Stimulated activated CD4-positive, alpha-beta T cell treated with anti-CD3 and anti-CD28 coated beads, Interleukin-1b, Interleukin-23, amount 100 ng/mL, for 48 hours (primary cell): ENCODE measurements around the gene UBALD1.

Experiments
- DNase-seq: peaks from one replicate; pipeline ENCODE4 v3.0.0-alpha.2; 2020

Gene UBALD1

DNA sequence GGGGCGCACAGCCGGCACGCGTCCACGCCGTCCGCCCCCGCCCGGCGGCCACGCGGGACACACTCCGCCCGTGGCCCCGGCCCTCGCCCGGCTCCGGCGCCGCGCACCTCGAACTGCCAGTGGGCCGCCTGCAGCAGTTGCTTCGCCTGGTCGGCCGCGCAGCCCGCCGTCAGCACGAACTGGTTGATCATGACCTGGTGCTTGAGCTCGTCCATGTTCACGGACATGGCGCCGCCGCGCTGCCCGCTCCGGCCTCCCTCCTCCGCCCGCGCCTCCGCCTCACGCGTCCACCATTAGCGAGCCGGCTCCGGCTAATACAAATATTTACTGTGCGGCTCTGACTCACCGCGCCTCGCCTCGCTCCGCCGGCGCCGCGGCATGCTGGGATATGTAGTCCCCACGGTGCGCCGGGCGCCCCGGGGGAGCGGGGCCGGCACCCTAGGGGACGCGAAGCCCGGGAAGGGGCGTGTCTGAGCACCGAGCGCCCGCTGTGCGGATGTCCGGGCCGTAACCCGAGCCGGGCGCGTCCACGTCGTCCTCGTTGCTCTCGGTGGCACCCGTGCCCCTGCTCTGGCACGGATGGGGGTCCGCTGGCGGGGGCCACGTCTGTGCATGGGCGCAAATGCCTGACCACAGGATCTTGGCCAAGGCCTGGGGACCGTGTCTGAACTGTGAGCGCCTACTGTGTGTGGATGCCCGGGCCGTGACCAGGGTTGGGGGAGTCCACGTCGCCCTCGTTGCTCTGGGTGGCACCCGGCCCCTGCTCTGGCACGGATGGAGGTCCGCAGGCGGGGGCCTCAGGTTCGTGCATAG is at the start of gene UBALD1:
Gene UBALD1, minus strand, starts transcription at position 318 of the 813 bp plus-strand sequence. Its CDS starts 91 bp downstream, at position 227.
- DNase-seq = peak; percentile 81

DNA sequence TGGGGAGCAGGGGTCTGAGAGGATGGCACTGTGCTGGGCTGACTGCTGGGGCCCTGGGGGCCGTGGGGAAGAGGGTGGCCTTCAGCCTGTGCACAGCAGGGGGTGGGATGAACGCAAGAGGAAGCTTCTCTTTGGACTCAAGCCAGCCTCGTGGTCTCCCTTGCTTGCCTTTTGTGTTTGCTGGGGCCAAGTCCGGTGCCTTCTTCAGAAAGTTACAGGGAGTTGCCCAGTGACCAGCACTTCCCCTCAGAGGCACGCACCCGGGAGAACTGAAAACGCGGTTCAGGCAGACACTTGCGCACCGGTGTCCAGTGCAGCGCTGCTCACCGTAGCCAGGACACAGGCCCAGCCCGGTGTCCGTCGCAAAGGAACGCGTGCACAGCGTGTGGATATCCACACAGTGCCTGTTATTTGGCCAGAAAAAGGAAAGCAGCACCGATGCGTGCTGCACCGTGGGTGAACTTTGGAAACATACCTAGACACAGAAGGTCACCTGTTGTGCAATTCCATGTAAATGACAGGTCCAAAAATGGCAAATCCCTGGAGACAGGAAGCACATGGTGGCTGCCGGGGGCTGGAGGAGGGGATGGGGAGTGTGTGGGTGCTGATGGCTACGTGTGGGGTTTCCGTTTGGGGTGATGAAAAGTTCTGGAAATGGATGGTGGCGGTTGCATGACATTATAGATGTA is 49.2 kb upstream of the UBALD1 start:
- no peak for DNase-seq

DNA sequence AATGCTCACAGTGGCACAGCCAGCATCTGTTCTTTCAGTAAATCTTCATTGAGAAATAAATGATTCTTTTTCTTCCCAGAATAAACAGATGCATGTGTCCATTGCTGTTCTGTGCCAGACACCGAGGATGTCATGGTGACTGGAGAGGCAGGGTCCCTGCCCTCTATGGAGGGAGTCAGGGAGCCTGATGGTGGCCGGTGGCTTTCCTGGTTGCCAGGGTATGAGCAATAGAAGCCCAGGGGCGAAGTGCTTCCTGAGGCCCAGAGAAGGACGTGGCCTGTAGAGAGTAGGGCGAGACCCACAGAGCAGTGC is 48.7 kb upstream of the UBALD1 start:
- no peak for DNase-seq

DNA sequence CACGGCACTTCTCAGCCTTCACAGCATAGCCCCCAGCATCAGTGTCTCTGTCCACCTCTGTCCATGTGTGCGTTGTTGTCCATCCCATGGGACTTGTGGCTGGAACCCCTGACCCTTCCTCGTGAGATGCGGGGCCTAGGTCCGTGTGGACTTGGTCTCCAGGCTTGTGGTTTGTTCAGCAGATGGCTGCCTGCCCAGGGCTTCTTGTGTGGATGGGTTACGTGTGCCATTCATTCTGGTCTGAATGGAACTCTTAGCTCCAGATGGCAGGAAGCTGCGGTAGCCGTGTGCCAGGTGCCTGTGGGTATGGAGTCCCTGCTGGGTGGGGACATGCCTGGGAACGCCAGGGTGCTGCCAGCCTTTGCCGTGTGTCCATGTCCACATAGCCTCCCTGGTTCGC is 47.0 kb upstream of the UBALD1 start:
- no peak for DNase-seq

DNA sequence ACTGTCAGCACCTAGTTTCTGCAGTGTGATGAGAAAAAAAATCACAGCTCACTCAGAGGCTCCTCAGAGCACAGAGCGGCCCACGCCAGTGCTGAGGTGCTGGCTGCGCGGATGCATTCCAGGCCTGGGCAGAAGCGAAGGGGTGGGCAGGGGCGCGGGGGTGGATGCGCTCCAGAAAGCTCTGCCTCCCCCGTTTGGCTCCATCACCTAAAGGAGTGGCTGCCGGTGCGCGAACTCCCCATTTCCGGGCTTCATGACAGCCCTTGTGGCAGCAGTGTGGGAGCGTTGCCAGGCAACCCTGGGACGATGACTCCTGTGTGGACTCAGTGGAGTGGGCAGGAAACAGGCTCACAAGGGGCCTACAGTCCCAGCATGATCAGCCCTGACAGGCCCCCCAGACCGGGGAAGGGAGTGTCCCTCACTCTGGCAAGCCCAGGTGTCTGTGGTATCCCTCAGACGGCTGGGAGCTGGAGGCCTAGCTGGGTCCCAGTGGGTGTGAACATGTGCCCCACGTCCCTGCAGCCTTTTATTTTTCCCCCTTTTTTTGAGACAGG is 45.8 kb upstream of the UBALD1 start:
- DNase-seq = peak; percentile 71

DNA sequence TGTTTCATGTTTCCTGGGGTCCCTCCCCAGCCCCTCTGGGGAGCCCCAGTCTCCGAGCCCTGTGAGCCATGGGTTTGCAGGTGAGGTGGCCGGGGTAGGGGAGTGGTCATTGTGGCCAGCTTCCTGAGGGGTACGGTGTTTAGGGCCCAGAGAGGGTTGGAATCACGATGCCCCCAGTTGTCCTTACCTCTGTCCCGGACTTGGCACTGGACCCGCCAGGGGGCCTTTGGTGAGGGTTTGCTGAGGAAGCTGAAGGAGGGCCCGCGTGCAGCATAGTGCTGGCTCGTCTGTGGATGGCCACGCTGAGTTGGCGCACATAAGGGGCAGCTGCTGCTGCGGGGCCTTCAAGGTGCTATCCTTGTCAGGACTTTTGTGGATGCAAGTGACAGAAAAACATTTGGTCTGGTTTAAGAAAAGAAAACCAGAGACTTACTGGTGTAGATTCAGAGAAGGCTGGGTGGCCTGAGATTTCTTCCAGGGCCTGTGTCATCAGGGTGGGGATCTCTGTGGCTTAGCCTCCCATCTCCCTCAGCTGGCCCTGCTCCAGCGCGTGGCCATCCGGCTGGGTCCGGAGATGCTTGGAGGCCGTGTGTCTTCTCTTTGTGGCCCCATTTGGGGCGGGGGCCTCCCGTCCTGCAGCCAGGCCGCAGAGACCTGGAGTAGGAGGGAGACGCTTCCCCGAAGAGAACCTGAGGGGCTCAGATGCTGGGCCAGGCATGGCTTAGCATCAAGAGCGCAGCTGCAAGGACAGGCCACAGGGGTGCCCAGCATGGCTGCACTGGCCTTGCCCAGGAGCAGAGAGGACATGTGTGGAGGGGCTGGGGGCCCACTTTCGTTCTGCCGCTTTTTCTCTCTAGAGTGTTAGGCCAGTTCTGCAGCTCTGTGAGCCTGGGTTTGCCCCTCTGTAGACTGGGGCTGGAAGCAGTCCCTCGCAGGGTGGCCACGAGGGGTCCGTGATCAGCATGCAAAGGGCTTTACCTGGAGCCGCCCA is 45.0 kb upstream of the UBALD1 start:
- DNase-seq = no peak

DNA sequence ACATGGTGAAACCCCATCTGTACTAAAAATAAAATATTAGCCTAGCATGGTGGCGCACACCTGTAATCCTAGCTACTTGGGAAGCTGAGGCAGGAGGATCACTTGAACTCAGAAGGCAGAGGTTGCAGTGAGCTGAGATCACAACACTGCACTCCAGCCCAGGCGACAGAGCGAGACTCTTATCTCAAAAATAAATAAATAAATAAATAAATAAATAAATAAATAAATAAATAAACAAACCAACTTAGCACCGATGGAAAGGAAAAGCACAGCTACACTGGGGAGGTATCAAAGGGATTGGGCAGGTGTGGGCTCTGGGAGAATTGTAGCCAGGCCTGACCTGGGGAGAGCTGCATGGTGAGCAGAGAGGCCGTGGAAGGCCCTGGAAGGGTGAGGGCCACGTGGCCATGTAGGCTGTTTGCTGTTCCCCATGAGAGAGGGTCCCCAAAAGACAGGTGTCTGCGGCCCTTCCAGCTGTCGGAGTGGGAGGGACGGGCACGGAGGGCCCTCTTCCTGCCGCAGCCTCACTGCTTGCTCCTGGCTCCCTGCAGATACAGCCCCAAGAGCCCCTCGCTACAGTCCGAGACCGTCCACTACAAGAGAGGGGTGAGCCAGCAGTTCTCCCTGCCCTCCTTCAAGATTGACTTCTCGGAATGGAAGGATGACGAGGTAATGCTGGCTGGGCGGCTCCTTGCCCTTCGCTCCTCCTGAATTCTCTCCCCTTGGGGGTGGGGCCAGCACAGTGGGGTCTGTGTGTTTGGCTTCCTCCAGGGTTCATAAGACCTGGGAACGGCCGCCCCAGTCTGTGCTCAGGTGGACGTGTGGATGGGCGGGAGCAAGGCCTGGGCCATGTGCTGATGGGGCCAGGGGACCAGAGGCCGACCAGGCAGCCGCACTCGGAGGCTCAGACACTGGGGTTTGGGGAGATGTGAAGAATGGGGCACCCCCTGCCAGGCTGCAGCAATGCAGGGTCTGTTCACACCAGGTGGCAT is 42.3 kb upstream of the UBALD1 start:
- DNase-seq = no peak

DNA sequence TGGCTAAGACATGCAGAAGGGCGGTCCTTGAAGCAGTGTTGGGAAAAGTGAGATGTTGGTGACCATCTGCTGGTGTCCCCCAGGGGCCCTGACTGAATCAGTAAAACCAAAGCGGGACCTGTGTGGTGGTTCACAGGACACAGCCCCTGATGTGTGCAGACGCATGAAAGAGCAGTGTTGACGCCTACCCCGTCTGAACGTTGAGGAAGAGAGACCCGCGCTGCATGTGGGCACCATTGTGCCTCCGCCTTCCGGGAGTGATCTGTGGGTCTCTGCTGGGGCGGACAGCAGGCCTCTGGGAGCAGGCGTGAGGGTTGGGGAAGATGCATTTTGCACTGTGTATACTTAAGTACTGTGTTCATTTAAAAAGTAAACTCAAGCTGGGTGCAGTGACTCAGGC is 41.5 kb upstream of the UBALD1 start:
- DNase-seq = no peak

DNA sequence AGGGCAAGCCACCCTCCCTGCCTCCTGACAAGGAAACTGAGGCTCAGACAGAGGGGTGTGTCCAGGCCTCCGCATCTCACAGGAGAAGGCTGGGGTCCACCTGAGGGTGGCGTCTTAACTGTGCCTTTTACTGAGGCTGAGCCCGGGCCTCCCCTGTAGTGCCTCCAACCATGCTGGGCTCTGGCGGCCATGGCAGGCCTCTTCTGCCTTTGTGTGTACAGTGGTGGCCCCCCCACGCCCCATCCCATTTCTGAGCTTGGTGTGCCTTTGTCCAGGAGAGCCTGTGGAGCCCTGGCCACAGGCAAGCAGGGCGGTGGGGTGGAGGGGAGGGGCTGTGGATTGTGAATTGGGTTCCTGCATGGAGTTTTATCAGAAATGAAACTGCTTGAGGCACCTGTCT is 41.1 kb upstream of the UBALD1 start:
- no peak for DNase-seq

DNA sequence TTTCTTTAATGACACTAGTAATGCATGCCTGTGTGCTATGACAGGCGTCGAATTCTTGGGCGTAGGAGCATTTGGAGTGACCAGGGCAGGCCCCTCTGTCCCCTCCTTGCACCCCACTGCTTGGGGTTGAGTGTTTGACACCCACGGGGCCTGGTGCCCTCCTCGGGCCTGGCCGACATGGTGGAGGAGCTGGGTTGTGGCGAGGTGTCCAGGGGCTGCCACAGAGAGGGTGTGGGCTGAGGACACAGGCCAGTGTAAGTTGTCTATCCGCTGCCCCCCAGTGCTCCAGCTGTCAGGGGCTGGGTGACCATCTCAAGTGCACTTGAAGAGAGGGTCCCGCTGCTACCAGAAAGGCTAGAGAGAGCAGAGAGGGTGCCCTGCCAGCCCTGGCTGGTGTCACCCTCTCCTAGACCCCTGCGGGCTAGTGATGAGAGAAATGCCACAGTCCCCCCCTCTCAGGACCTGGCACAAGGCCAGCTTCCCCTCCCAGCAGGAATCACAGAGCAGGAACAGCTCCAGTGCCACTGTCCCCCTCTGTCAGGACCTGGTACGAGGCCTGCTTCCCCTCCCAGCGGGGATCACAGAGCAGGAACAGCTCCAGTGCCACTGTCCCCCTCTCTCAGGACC is 40.4 kb upstream of the UBALD1 start:
- DNase-seq = no peak

DNA sequence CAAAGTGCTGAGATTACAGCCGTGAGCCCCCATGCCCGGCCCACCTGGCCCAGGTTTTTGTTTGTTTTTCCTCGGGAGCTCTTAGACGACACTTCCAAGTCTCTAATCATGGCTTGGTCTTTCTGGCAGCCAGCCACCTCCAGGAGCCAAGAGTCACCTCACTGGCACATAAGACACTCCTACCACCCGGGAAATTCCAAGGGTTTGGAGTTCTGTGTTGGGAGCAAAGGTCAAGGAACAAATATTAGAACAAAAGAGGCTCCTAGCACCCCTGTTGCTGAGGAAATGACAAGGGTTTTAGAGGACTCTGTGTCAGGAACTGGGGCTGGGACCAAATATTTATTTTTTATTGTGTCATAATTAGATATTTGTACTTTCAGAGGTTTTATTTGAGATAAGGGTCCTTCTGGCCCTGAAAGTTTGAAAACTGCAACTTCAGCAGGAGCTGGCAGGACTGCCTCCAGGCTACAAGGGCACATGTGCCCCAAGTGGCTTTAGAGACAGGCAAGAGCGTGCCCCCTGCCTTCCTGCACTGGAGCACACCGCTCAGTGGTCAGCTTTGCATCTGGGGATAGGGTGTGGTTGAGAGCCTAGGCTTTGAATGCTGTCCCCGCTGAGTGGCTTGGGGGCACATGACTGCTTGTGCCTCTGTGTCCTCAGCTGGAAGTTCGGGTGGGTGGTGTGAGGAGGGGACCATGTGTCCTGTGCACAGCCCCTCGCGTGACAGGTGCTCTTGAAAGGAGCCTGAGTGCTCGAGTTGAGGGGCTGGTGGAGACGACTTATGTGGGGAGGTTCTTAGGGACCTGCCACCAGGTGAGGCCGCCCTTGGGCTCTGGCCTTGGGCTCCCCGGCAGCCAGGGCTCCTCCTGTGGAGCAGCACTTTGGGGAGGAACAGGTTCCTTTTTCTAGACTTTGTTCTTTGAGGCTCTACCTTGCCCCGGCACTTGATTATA is 39.6 kb upstream of the UBALD1 start:
- DNase-seq = no peak

DNA sequence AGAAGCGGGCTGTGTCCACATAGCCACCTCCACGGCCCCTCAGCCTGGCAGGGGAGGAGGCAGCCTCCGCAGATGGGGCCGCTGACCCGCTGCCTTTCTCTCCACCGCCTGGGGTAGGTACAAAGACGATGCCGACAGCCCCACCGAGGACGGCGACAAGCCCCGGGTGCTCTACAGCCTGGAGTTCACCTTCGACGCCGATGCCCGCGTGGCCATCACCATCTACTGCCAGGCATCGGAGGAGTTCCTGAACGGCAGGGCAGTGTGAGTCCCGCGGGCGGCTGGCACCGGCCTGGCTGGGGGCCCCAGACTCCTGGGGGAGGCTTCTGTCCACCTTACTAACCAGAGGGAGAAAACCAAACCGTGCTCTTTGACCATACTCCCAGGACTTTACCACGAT is 37.9 kb upstream of the UBALD1 start:
- no peak for DNase-seq

DNA sequence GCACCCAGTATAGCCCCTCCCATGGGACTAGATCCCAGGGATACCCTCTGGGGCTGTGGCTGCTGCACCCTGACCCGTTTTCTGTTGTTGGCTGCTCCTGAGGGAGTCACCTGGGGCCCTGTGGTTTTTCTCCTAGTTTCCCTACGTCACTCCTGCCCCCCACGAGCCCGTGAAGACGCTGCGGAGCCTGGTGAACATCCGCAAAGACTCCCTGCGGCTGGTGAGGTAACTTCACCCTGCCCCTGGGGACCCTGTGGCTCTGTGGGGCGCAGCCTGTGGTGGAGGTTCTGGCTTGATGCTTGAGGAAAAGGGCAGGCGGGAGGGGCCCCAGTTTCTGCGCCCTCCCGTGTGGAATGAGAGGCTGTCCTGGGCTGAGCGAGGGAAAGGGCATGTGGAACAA is 37.1 kb upstream of the UBALD1 start:
- no peak for DNase-seq

DNA sequence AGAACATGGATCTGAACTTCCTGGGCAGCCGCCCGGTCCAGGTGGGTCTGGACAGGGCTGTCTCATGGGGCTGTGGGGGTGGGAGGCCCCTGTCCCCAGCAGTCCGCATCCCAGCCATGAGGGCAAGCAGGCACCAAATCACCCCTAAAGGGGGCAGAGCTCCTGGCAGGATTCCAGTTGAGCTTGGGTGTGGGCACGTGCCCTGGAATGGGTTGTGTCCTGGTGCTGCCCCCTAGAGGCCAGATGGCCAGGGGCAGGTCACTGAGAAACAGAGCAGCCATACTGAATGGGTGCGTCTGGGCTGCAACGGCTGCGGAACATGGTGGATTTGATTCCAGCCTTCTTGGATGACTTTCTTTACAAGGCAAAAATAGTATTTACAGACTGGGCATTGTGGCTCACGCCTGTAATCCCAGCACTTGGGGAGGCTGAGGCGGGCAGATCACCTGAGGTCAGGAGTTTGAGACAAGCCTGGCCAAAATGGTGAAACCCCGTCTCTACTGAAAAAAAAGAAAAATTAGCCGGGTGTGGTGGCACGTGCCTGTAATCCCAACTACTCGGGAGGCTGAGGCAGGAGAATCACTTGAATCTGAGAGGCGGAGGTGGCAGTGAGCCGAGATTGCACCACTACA is 35.9 kb upstream of the UBALD1 start:
- DNase-seq = peak; percentile 79

DNA sequence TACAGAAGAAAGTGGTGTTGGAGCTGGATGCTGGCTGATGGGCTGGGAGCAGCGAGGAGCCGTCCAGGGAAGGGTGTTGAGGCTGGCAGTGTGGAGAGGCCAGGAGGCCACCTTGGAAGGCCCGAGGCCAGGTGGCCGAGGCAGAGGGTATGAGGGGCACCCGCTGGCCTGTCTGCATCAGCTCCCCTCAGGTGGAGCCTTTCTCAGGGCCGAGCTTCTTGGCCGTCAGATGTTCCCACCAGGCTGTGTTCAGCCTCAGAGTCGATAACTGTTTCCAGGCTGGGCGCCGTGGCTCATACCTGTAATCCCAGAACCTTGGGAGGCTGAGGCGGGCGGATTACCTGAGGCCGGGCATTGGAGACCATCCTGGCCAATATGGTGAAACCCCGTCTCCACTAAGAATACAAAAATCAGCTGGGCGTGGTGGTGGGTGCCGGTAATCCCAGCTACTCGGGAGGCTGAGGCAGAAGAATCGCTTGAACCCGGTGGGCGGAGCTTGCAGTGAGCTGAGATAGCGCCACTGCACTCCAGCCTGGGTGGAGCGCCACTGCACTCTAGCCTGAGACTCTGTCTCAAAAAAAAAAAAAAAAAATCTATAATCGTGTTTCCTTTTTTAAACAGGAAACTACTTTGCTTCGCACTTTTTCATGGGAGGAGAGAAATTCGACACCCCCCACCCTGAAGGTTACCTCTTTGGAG is 35.2 kb upstream of the UBALD1 start:
- DNase-seq = no peak

DNA sequence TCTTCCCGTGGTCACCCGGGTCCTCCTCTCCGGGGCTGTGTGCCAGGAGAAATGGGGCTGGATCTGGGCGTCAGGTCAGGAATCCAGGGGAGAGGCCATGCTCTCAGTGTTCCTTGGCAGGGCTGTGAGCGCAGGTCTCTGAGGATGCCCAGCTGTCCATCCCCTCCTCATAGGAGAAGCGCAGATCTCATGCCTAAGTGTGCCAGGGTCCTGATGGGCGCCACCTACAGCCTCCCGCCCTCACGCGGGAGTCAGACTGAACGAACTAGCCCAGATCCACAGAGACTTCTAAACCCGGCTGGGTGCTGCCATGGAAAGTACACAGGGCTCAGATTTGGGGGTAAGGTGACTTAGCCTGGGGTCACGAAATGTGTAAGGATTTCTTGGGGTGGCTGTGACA is 34.2 kb upstream of the UBALD1 start:
- no peak for DNase-seq

DNA sequence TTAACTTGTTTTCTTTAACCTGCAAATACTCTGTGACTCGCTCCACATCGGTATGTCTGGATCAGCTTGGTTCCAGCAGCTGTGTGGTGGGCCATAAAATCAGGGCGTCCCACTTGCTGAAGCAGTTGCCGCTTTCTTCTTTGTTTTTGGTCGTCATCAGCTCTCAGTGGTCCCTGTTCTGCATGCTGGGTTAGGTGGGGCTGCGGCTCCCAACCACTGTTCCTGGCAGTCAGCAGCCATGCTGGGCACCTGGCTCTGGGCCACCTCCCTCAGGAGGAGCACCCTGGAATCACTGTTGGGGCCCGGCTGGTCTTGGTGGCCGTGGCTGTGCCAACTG is 32.9 kb upstream of the UBALD1 start:
- no peak for DNase-seq

DNA sequence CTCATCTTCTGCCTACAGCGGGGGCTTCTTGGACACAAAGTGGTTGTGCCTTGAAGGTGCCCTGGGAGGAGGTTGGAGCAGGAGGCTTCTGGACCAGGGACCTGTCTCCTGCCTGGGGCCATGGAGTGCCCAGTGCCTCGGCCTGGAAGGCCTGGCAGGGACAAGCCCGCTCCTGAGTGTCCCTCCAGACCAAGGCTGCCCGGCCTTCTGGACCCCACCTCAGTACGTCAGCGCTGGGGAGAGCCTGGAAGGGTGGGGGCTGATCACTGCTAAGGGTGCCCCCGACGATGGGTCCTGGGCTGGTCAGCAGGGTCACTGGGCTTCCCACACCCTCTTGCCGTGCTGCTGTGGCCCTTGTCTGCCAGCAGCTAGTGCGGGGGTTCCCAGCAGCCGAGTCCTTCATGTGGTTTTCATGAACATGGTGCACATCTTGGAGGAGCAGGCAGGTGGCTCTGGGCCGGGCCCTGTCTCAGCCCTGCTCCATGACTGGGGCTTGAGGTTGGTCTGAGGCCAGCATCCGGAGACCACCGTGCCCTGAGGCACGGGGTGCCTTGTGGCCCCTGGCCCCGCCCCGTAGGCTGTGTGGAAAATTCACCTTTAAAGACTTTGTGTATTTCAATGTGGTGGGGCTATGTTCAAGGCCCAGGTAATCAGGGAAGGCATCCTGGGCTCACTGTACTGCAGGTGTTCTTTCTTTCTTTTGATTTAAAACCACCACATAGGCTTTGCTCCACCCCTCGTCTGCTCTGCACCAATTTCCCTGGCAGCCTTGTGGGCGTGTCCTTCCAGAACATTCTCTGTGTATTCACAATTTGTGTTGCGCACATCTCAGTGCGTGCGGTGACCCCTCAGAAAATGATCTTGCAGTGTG is 32.3 kb upstream of the UBALD1 start:
- no peak for DNase-seq
